H9 (cell line): ENCODE results near the gene PROX1. TPM values are rescaled to one million over a fixed set of nuclear protein-coding genes. Genes with fewer than 3 reads are reported as not detected.

ENCODE experiments used
- DNase-seq: peaks from one replicate; pipeline ENCODE4 v3.0.0-alpha.2; 2017
- H2AFZ ChIP-seq: one replicate; pipeline ENCODE4 v1.6.1; 2013; ENCODE audit warnings: mild to moderate bottlenecking, low read length, control low read depth, moderate library complexity
- H2AK5ac ChIP-seq: 2 replicates; pipeline ENCODE4 v1.6.1; 2013; ENCODE audit warnings: low read length, control low read depth, mixed read lengths; ENCODE audit not compliant: insufficient read length
- H2BK120ac ChIP-seq: one replicate; pipeline ENCODE4 v1.6.1; 2013; ENCODE audit warnings: low read depth, mild to moderate bottlenecking, low read length, control low read depth, inconsistent platforms; ENCODE audit not compliant: poor library complexity, severe bottlenecking
- H2BK12ac ChIP-seq: 2 replicates; pipeline ENCODE4 v1.6.1; 2013; ENCODE audit warnings: low read length, control low read depth, mixed read lengths, low read depth; ENCODE audit not compliant: insufficient read length
- H2BK15ac ChIP-seq: 2 replicates; pipeline ENCODE4 v1.6.1; 2013; ENCODE audit warnings: low read depth, low read length, control low read depth
- H2BK20ac ChIP-seq: one replicate; pipeline ENCODE4 v1.6.1; 2013; ENCODE audit warnings: low read depth, mild to moderate bottlenecking, low read length, control low read depth, inconsistent platforms; ENCODE audit not compliant: poor library complexity, severe bottlenecking
- H2BK5ac ChIP-seq: 2 replicates; pipeline ENCODE4 v1.6.1; 2013; ENCODE audit warnings: low read length, control low read depth, mixed read lengths; ENCODE audit not compliant: insufficient read length
- H3K14ac ChIP-seq: 2 replicates; pipeline ENCODE4 v1.6.1; 2013; ENCODE audit warnings: low read length, control low read depth; ENCODE audit not compliant: insufficient read depth
- H3K18ac ChIP-seq: 2 replicates; pipeline ENCODE4 v1.6.1; 2013; ENCODE audit warnings: low read depth, mild to moderate bottlenecking, mixed read lengths, low read length, control low read depth; ENCODE audit not compliant: insufficient read length
- H3K23ac ChIP-seq: 2 replicates; pipeline ENCODE4 v1.6.1; 2013; ENCODE audit warnings: low read length, control low read depth, mixed read lengths, low read depth; ENCODE audit not compliant: insufficient read length
- H3K23me2 ChIP-seq: 2 replicates; pipeline ENCODE4 v1.6.1; 2013; ENCODE audit warnings: low read depth, mild to moderate bottlenecking, mixed read lengths, low read length, control low read depth; ENCODE audit not compliant: insufficient read length, poor library complexity, severe bottlenecking
- H3K27ac ChIP-seq: 2 replicates; pipeline ENCODE4 v1.5.1; 2013; ENCODE audit warnings: low read length, control low read depth, mixed read lengths, low read depth; ENCODE audit not compliant: insufficient read length
- H3K27me3 ChIP-seq: 2 replicates; pipeline ENCODE4 v1.6.1; 2013; ENCODE audit warnings: low read length, control low read depth, inconsistent platforms; ENCODE audit not compliant: insufficient read depth
- H3K4ac ChIP-seq: 2 replicates; pipeline ENCODE4 v1.6.1; 2013; ENCODE audit warnings: low read depth, mild to moderate bottlenecking, control low read depth, inconsistent platforms, low read length, moderate library complexity
- H3K4me1 ChIP-seq: 2 replicates; pipeline ENCODE4 v1.6.1; 2013; ENCODE audit warnings: low read length, control low read depth, inconsistent platforms; ENCODE audit not compliant: insufficient read depth
- H3K4me2 ChIP-seq: 2 replicates; pipeline ENCODE4 v1.6.1; 2013; ENCODE audit warnings: low read length, control low read depth, mixed read lengths; ENCODE audit not compliant: insufficient read length, insufficient read depth
- H3K56ac ChIP-seq: 2 replicates; pipeline ENCODE4 v1.6.1; 2013; ENCODE audit warnings: low read depth, mild to moderate bottlenecking, mixed read lengths, low read length, control low read depth; ENCODE audit not compliant: insufficient read length
- H3K79me1 ChIP-seq: 2 replicates; pipeline ENCODE4 v1.6.1; 2013; ENCODE audit warnings: low read depth, mild to moderate bottlenecking, moderate library complexity, low read length, control low read depth, inconsistent platforms; ENCODE audit not compliant: insufficient read depth, poor library complexity, severe bottlenecking
- H3K79me2 ChIP-seq: 2 replicates; pipeline ENCODE4 v1.6.1; 2013; ENCODE audit warnings: low read length, control low read depth, inconsistent platforms; ENCODE audit not compliant: insufficient read depth
- H3K9ac ChIP-seq: 2 replicates; pipeline ENCODE4 v1.6.1; 2013; ENCODE audit warnings: low read length, control low read depth, mixed read lengths; ENCODE audit not compliant: insufficient read length; ENCODE audit errors: extremely low read depth
- H3K9me3 ChIP-seq: one replicate; pipeline ENCODE4 v1.6.1; 2013; ENCODE audit warnings: low read depth, low read length, inconsistent platforms; ENCODE audit not compliant: control insufficient read depth
- H3T11ph ChIP-seq: one replicate; pipeline ENCODE4 v1.6.1; 2013; ENCODE audit warnings: mild to moderate bottlenecking, low read length, control low read depth, inconsistent platforms
- H4K20me1 ChIP-seq: one replicate; pipeline ENCODE4 v1.6.1; 2013; ENCODE audit not compliant: control insufficient read depth, insufficient read length, insufficient read depth
- H4K5ac ChIP-seq: 2 replicates; pipeline ENCODE4 v1.6.1; 2013; ENCODE audit warnings: low read depth, mild to moderate bottlenecking, mixed read lengths, low read length, control low read depth; ENCODE audit not compliant: insufficient read length
- H4K8ac ChIP-seq: replicated peaks from 2 replicates; pipeline ENCODE4 v1.6.1; 2013; ENCODE audit warnings: low read length, control low read depth, mixed read lengths, low read depth; ENCODE audit not compliant: insufficient read length
- H4K91ac ChIP-seq: 2 replicates; pipeline ENCODE4 v1.6.1; 2013; ENCODE audit warnings: low read depth, mild to moderate bottlenecking, moderate library complexity, mixed read lengths, low read length, control low read depth; ENCODE audit not compliant: insufficient read length
- H3K27ac Mint-ChIP-seq, 3 experiments: 2 replicates in 2 of 3; 3 replicates in 1 of 3; pipeline ENCODE4 v1.8.0; 2020 to 2021; ENCODE audit warnings: mixed read lengths in 3 of 3, mild to moderate bottlenecking in 1 of 3, moderate library complexity in 1 of 3
- H3K27me3 Mint-ChIP-seq: 2 replicates; pipeline ENCODE4 v1.8.0; 2021; ENCODE audit warnings: low read depth, mild to moderate bottlenecking, moderate library complexity, mixed read lengths
- H3K36me3 Mint-ChIP-seq, 3 experiments: 2 replicates in 2 of 3; 3 replicates in 1 of 3; pipeline ENCODE4 v1.8.0; 2020 to 2021; ENCODE audit warnings: low read depth in 3 of 3, mixed read lengths in 3 of 3; ENCODE audit not compliant: insufficient read depth in 1 of 3
- H3K4me1 Mint-ChIP-seq, 2 experiments: 2 replicates each; pipeline ENCODE4 v1.8.0; 2020; ENCODE audit warnings: mixed read lengths in 2 of 2
- H3K4me3 Mint-ChIP-seq, 2 experiments: 2 replicates in 1 of 2; 3 replicates in 1 of 2; pipeline ENCODE4 v1.8.0; 2020 to 2021; ENCODE audit warnings: mild to moderate bottlenecking in 2 of 2, mixed read lengths in 2 of 2, moderate library complexity in 1 of 2
- H3K9me3 Mint-ChIP-seq, 2 experiments: 2 replicates in 1 of 2; 3 replicates in 1 of 2; pipeline ENCODE4 v1.8.0; 2020; ENCODE audit warnings: mild to moderate bottlenecking in 2 of 2, mixed read lengths in 2 of 2, moderate library complexity in 1 of 2
- WGBS: extraction: QIAGEN DNeasy Blood & Tissue Kit; methylation state at CpG from one replicate; pipeline ENCODE4 v1.1.7; 2013; ENCODE audit warnings: missing lambda C conversion rate, low lambda C conversion rate, mixed read lengths; ENCODE audit not compliant: insufficient read length; ENCODE audit errors: extremely low coverage; 5-methylcytosine and 5-hydroxymethylcytosine counted together
- total RNA-seq: library from RNA; stranded (reverse); gene quantifications from 2 replicates; pipeline ENCODE4 v1.2.1, GENCODE V29; 2021
- TF ChIP-seq, protein P1 (sequence below): fragments of 200-600 bp; sonication (generic); conservative IDR thresholded peaks from 3 replicates; pipeline ENCODE4 v1.8.0; 2021; ENCODE audit warnings: antibody characterized with exemption, mild to moderate bottlenecking

PROX1 gene
- total RNA-seq, 1 experiment from 2014 or later = 0.72 TPM

DNA sequence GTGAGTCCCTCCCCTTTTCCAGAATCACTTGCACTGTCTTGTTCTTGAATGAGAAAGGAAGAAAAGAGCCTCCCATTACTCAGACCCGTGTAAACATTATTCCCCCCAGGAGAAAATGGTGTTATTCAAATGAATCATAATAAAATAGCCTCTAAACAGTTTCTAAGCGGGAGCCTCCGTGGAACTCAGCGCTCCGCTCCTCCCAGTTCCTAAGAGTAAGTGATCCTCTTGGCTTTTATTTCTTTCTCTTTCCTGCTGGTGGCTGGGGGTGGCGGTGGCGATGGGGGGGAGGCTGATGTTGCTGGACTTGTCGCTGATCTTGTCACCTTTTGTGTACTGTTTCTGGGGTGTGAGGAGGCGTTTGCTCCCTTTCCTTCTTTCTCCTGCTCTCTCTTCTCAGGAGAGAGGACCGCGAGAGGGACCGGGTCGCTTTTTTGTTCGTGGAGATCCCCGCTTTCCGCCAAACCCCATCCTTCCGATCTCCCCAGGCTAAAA lies 781 bp downstream of the PROX1 start:
- H3K4ac ChIP-seq = no peak overlapping the region
- peak overlapping the region; percentile 93 for H3K4me2 ChIP-seq
- no CpG with 5 or more reads among the region's 17 CpGs for WGBS
- H3K23ac ChIP-seq = no peak overlapping the region
- no peak overlapping the region; the same call in 1 of the 2 replicates for H3K14ac ChIP-seq
- H4K5ac ChIP-seq = no peak overlapping the region
- TF ChIP-seq, protein P1, sequence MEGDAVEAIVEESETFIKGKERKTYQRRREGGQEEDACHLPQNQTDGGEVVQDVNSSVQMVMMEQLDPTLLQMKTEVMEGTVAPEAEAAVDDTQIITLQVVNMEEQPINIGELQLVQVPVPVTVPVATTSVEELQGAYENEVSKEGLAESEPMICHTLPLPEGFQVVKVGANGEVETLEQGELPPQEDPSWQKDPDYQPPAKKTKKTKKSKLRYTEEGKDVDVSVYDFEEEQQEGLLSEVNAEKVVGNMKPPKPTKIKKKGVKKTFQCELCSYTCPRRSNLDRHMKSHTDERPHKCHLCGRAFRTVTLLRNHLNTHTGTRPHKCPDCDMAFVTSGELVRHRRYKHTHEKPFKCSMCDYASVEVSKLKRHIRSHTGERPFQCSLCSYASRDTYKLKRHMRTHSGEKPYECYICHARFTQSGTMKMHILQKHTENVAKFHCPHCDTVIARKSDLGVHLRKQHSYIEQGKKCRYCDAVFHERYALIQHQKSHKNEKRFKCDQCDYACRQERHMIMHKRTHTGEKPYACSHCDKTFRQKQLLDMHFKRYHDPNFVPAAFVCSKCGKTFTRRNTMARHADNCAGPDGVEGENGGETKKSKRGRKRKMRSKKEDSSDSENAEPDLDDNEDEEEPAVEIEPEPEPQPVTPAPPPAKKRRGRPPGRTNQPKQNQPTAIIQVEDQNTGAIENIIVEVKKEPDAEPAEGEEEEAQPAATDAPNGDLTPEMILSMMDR = no peak
- H2BK5ac ChIP-seq = no peak overlapping the region
- H2BK12ac ChIP-seq = no peak overlapping the region
- no peaks in the 10 kb centered on the region for H3K4me1 ChIP-seq
- no peaks in the 10 kb centered on the region for H4K20me1 ChIP-seq
- no peak overlapping the region for H3K18ac ChIP-seq
- peaks cover 28% of the 10 kb centered on the region for H3K23me2 ChIP-seq
- no peaks in the 10 kb centered on the region; a peak in 1 of 5 replicates for H3K9me3 Mint-ChIP-seq
- peak overlapping the region in 2 of 3 experiments; percentile 70 to 98; a peak in 3 of 7 replicates for H3K27ac Mint-ChIP-seq
- no peak overlapping the region for H2AK5ac ChIP-seq
- no peaks in the 10 kb centered on the region for H3K79me1 ChIP-seq
- peaks cover 45% of the 10 kb centered on the region; the same call in 1 of the 2 replicates for H3K27me3 ChIP-seq
- H3K56ac ChIP-seq = no peak overlapping the region
- H2BK15ac ChIP-seq = no peak overlapping the region
- DNase-seq = no peak
- no peak overlapping the region for H2BK120ac ChIP-seq
- H4K91ac ChIP-seq = no peak overlapping the region
- no peak overlapping the region for H2AFZ ChIP-seq
- peaks cover 95% of the 10 kb centered on the region for H3K27me3 Mint-ChIP-seq
- H3K4me3 Mint-ChIP-seq = peak overlapping the region; percentile 81 to 92
- H3T11ph ChIP-seq = no peak overlapping the region
- peaks cover 48 to 59% of the 10 kb centered on the region in 2 experiments for H3K4me1 Mint-ChIP-seq
- H3K9me3 ChIP-seq = no peaks in the 10 kb centered on the region
- no peak overlapping the region for H4K8ac ChIP-seq
- no peaks in the 10 kb centered on the region for H3K79me2 ChIP-seq
- no peaks in the 10 kb centered on the region for H3K36me3 Mint-ChIP-seq
- H3K27ac ChIP-seq = no peak overlapping the region
- peak overlapping the region; percentile 10 for H3K9ac ChIP-seq
- H2BK20ac ChIP-seq = no peak overlapping the region
